PC-9 (cell line): ENCODE measurements around the gene CAPN15. TPM values are rescaled to one million over a fixed set of nuclear protein-coding genes. Genes with fewer than 3 reads are reported as not detected.

Experiments used
- BruUV-seq: library from RNA; stranded (reverse); fragments of 400-500 nt; replicated peaks from 2 replicates; lab custom pipeline; 2021; lab: Mats Ljungman, UMichigan
- CTCF ChIA-PET: fragments of 300-600 bp; sonication (Branson Sonifier 250); formaldehyde crosslinking; loops from one replicate; lab custom pipeline; 2022; ENCODE audit warnings: antibody characterized with exemption; lab: Charles Lee
- POLR2A ChIA-PET: fragments of 300-600 bp; sonication (Branson Sonifier 250); formaldehyde crosslinking; loops from one replicate; lab custom pipeline; 2022; ENCODE audit warnings: antibody characterized with exemption; ENCODE audit not compliant: unreplicated experiment; lab: Charles Lee
- DNase-seq, 2 experiments: peaks; one replicate each; pipeline versions ENCODE4 v3.0.0 to v3.0.0-alpha.2; 2015 to 2022; ENCODE audit warnings: mixed read lengths in 1 of 2
- H2AFZ ChIP-seq: fragments of 200-600 bp; sonication (generic); 2 replicates; pipeline ENCODE4 v1.8.1; 2017; ENCODE audit warnings: antibody characterized with exemption
- H3F3A ChIP-seq: fragments of 200-600 bp; sonication (generic); 2 replicates; pipeline ENCODE4 v1.8.1; 2017; ENCODE audit warnings: antibody characterized with exemption, mild to moderate bottlenecking, low read depth; ENCODE audit not compliant: insufficient read depth
- H3K27ac ChIP-seq: fragments of 200-600 bp; sonication (generic); 2 replicates; pipeline ENCODE4 v1.6.1; 2016; ENCODE audit warnings: mixed run types
- H3K27me3 ChIP-seq: fragments of 200-600 bp; sonication (generic); 2 replicates; pipeline ENCODE4 v1.6.1; 2016; ENCODE audit warnings: low read depth, mixed run types; ENCODE audit not compliant: insufficient read depth
- H3K36me3 ChIP-seq: fragments of 200-600 bp; sonication (generic); 2 replicates; pipeline ENCODE4 v1.6.1; 2016; ENCODE audit warnings: low read depth, mixed run types
- H3K4me1 ChIP-seq: fragments of 200-600 bp; sonication (generic); replicated peaks from 2 replicates; pipeline ENCODE4 v1.6.1; 2016; ENCODE audit warnings: mixed run types; ENCODE audit not compliant: insufficient read depth
- H3K4me2 ChIP-seq: fragments of 200-600 bp; sonication (generic); 2 replicates; pipeline ENCODE4 v1.6.1; 2017; ENCODE audit warnings: mixed run types
- H3K4me3 ChIP-seq: fragments of 200-600 bp; sonication (generic); 2 replicates; pipeline ENCODE4 v1.6.1; 2016; ENCODE audit warnings: mixed run types
- H3K79me2 ChIP-seq: fragments of 200-600 bp; sonication (generic); 2 replicates; pipeline ENCODE4 v1.6.1; 2017; ENCODE audit warnings: low read depth, mixed run types
- H3K9me2 ChIP-seq: fragments of 200-600 bp; sonication (generic); 2 replicates; pipeline ENCODE4 v1.8.1; 2017; ENCODE audit warnings: mild to moderate bottlenecking; ENCODE audit not compliant: insufficient read depth
- H3K9me3 ChIP-seq: fragments of 200-600 bp; sonication (generic); 2 replicates; pipeline ENCODE4 v1.8.1; 2016; ENCODE audit warnings: low read depth; ENCODE audit not compliant: insufficient read depth
- H4K20me1 ChIP-seq: fragments of 200-600 bp; sonication (generic); 2 replicates; pipeline ENCODE4 v1.8.1; 2017; ENCODE audit not compliant: insufficient read depth
- EZH2 ChIP-seq: fragments of 200-600 bp; sonication (generic); IDR thresholded peaks from 2 replicates; pipeline ENCODE4 v1.8.0; 2017; ENCODE audit warnings: antibody characterized with exemption, low read depth
- intact Hi-C: fragments of 100-400 bp; cut with micrococcal nuclease; formaldehyde crosslinking; loops from one replicate; pipeline ENCODE4 v1.10.0; 2022; ENCODE audit not compliant: unreplicated experiment
- total RNA-seq: library from RNA; stranded (reverse); gene quantifications from 2 replicates; pipeline ENCODE4 v1.2.3, GENCODE V29; 2021
- TF ChIP-seq, protein P1 (sequence below): fragments of 200-600 bp; sonication (generic); conservative IDR thresholded peaks from 2 replicates; pipeline ENCODE4 v1.6.1; 2017; ENCODE audit warnings: mixed run types, antibody characterized with exemption, mild to moderate bottlenecking, moderate library complexity

Gene CAPN15
- total RNA-seq, 1 experiment from 2014 or later = 66.8 TPM

DNA sequence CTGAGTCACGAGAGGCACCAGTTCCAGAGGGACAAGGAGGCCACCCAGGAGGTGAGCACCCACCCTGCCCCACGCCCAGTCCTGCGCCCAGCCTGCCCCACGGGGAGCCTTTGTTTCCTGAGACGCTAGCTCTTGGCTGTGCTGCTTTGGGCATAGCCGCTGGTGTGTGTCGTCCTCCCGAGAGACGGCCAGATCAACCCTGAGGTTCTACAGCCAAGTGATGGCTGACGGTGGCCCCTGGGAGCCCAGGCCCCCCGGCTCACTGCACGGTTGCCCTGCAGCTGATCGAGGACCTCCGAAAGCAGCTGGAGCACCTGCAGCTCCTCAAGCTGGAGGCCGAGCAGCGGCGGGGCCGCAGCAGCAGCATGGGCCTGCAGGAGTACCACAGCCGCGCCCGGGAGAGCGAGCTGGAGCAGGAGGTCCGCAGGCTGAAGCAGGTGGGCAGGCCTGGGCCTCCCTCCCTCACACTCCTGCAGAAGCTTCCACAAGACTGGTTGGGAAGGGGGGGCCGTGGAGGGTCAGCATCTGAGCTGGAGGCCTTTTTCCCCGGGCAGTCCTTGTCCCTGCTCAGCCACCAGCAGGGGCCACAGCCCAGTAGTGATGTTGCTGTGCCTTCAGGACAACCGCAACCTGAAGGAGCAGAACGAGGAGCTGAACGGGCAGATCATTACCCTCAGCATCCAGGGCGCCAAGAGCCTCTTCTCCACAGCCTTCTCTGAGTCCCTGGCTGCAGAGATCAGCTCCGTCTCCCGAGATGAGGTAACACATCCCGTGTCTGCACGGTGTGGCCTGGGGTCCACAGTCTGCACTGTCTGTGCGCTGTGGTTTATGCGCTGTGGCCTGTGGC, 7.4 kb upstream of the CAPN15 start:
- BruUV-seq = no TSS peak
- intact Hi-C loops = no loop called here
- no peaks in the 10 kb centered on the region for H3K27me3 ChIP-seq
- TF ChIP-seq, protein P1, sequence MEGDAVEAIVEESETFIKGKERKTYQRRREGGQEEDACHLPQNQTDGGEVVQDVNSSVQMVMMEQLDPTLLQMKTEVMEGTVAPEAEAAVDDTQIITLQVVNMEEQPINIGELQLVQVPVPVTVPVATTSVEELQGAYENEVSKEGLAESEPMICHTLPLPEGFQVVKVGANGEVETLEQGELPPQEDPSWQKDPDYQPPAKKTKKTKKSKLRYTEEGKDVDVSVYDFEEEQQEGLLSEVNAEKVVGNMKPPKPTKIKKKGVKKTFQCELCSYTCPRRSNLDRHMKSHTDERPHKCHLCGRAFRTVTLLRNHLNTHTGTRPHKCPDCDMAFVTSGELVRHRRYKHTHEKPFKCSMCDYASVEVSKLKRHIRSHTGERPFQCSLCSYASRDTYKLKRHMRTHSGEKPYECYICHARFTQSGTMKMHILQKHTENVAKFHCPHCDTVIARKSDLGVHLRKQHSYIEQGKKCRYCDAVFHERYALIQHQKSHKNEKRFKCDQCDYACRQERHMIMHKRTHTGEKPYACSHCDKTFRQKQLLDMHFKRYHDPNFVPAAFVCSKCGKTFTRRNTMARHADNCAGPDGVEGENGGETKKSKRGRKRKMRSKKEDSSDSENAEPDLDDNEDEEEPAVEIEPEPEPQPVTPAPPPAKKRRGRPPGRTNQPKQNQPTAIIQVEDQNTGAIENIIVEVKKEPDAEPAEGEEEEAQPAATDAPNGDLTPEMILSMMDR = no peak
- no peak for TF ChIP-seq EZH2
- no peak overlapping the region for H3K4me3 ChIP-seq
- H3K9me2 ChIP-seq = no peaks in the 10 kb centered on the region
- no peaks in the 10 kb centered on the region for H3K36me3 ChIP-seq
- peaks cover 13% of the 10 kb centered on the region for H3F3A ChIP-seq
- H3K9me3 ChIP-seq = no peaks in the 10 kb centered on the region
- ChIA-PET POLR2A (interaction anchor here (0.5 to 0.6 kb wide), 4 partner anchors 61 to 291 kb away, joined by 3 to 17 read pairs (median 6); no protein-coding TSS in a partner anchor), CTCF (interaction anchor here (0.6 kb wide), 1 partner anchor 109 kb away, joined by 3 read pairs; no protein-coding TSS in a partner anchor)
- no peak for DNase-seq
- peaks cover 11% of the 10 kb centered on the region; the same call in 1 of the 2 replicates for H3K79me2 ChIP-seq
- H4K20me1 ChIP-seq = peaks cover 20% of the 10 kb centered on the region
- no peak overlapping the region for H3K27ac ChIP-seq
- peaks cover 9% of the 10 kb centered on the region for H3K4me1 ChIP-seq
- H2AFZ ChIP-seq = no peak overlapping the region
- no peak overlapping the region for H3K4me2 ChIP-seq

DNA sequence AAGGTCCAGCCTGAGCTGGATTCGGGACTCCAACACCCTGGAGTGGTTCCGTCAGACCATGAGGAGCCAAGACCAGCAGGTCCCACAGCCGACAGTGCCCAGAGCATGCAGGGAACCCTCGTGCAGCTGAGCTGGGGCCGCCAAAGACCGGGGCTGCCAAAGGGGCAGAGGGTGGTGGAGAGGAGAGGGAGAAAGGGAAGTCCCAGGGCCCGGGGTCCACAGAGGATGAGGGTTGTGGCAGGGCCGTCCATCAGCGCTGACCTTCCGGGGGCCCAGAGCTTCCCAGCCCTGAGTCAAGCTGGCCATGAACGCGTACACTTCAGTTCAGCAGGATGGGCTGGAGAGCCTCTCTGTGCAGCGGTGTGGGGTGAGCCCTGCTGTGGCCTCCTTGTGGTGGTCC, 6.7 kb upstream of the CAPN15 start:
- no peak for DNase-seq
- no TSS peak for BruUV-seq
- no peak overlapping the region for H2AFZ ChIP-seq
- ChIA-PET CTCF (interaction anchor here (0.6 kb wide), 1 partner anchor 110 kb away, joined by 3 read pairs; no protein-coding TSS in a partner anchor), POLR2A (interaction anchor here (0.5 kb wide), 1 partner anchor 116 kb away, joined by 17 read pairs; no protein-coding TSS in a partner anchor)
- intact Hi-C loops = no loop called here
- no peaks in the 10 kb centered on the region for H3K9me2 ChIP-seq
- peaks cover 19% of the 10 kb centered on the region for H3F3A ChIP-seq
- H4K20me1 ChIP-seq = peaks cover 26% of the 10 kb centered on the region
- peaks cover 16% of the 10 kb centered on the region for H3K79me2 ChIP-seq
- no peak overlapping the region for H3K4me2 ChIP-seq
- no peaks in the 10 kb centered on the region for H3K36me3 ChIP-seq
- H3K27ac ChIP-seq = no peak overlapping the region
- H3K27me3 ChIP-seq = no peaks in the 10 kb centered on the region
- H3K4me1 ChIP-seq = peaks cover 17% of the 10 kb centered on the region
- H3K4me3 ChIP-seq = no peak overlapping the region
- H3K9me3 ChIP-seq = no peaks in the 10 kb centered on the region
- TF ChIP-seq, protein P1 = no peak
- TF ChIP-seq EZH2 = no peak

DNA sequence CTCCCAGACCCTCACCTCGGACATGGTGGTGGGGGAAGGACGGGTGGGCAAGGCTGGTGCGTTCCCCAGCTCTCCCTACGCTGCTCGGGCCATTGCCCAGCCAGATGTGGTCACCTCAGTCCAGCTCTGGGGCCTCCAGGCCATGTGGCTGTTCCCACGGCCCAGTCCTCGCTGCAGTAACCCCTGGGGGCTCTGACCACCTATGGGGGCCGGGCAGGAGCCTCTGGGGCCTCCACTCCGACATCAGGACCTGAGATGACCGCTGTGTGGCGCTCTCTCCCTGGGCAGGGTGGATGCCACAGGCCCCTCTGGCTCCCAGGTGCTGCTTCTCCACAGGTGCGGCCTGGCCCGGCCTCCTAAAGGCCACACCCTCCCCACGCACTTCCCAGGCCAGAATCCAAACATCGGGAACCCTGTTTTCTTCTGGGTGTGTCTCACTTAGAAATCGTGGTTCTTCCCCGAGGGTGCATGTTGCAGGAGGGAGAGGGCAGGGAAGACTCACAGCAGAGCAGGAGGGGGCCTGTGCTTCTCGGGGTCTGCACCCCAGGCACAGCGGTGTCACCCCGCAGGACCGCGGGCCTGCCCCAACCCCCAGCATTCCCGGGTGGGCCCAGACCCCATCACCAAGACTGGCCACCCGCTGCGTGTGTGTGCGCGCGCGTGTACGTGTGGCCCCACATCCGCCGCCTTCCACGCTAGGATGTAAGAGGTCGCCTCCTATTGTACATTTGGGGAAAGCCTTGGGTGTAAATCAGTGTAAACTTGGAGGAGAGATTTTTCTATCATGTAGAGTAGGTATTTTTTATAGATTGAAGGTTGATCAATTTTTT, 5.9 kb upstream of the CAPN15 start:
- intact Hi-C loops = no loop called here
- no peak overlapping the region for H3K4me2 ChIP-seq

More for the DNA sequence above, 5.9 kb upstream of the CAPN15 start:
- CTCF ChIA-PET = no interaction called here
- Histone ChIP-seq H4K20me1 (peaks cover 30% of the 10 kb centered on the region), H3F3A (peaks cover 27% of the 10 kb centered on the region), H3K4me1 (peaks cover 23% of the 10 kb centered on the region), H3K4me3 (no peak overlapping the region), H3K9me2 (no peaks in the 10 kb centered on the region), H3K79me2 (peaks cover 23% of the 10 kb centered on the region), H3K27ac (no peak overlapping the region), H3K36me3 (no peaks in the 10 kb centered on the region), H3K9me3 (no peaks in the 10 kb centered on the region), H2AFZ (no peak overlapping the region), H3K27me3 (no peaks in the 10 kb centered on the region)
- no TSS peak for BruUV-seq
- TF ChIP-seq, protein P1 = no peak
- TF ChIP-seq EZH2 = no peak
- POLR2A ChIA-PET = no interaction called here
- DNase-seq = peak in 1 of 2 experiments; percentile 83
